IPS-15b (cell line): ENCODE data around the gene OR52N1.
A peak's percentile ranks its signal among the peaks of the same experiment; 100 is the strongest.

Experiments
- H3K27me3 ChIP-seq: one replicate; pipeline ENCODE4 v1.6.1; 2013; ENCODE audit warnings: low read length; ENCODE audit not compliant: control insufficient read depth, insufficient read depth
- H3K36me3 ChIP-seq: one replicate; pipeline ENCODE4 v1.6.1; 2013; ENCODE audit warnings: low read length; ENCODE audit not compliant: control insufficient read depth, insufficient read depth
- H3K4me1 ChIP-seq: one replicate; pipeline ENCODE4 v1.6.1; 2013; ENCODE audit warnings: mild to moderate bottlenecking, low read length; ENCODE audit not compliant: control insufficient read depth, insufficient read depth
- H3K4me3 ChIP-seq: one replicate; pipeline ENCODE4 v1.5.1; 2013; ENCODE audit warnings: low read depth, low read length
- H3K9ac ChIP-seq: one replicate; pipeline ENCODE4 v1.6.1; 2013; ENCODE audit warnings: low read depth, mild to moderate bottlenecking, low read length
- H3K9me3 ChIP-seq: one replicate; pipeline ENCODE4 v1.6.1; 2013; ENCODE audit warnings: mild to moderate bottlenecking, low read length; ENCODE audit not compliant: control insufficient read depth, insufficient read depth

OR52N1 gene

GRCh38 chr11:5791165-5791564, at the start of gene OR52N1:
OR52N1 (minus strand) TSS chr11:5791265; CDS start chr11:5788816, 2,449 bp downstream.
- Histone ChIP-seq H3K9ac (no peak within 1 kb of the TSS), H3K27me3 (no peaks in the 10 kb centered on the region), H3K36me3 (no peaks in the 10 kb centered on the region), H3K4me1 (no peaks in the 10 kb centered on the region), H3K4me3 (no peak within 1 kb of the TSS), H3K9me3 (no peaks in the 10 kb centered on the region)

GRCh38 chr11:5837695-5838094, 46.6 kb upstream of the OR52N1 start:
- H3K36me3 ChIP-seq = no peaks in the 10 kb centered on the region
- H3K4me1 ChIP-seq = no peaks in the 10 kb centered on the region
- no peak overlapping the region for H3K9ac ChIP-seq
- no peaks in the 10 kb centered on the region for H3K9me3 ChIP-seq
- H3K27me3 ChIP-seq = no peaks in the 10 kb centered on the region
- no peak overlapping the region for H3K4me3 ChIP-seq

- no peaks in the 10 kb centered on the region for H3K9me3 ChIP-seq
These were observed 42.4 kb upstream of the OR52N1 start for GRCh38 chr11:5833446-5833845.

GRCh38 chr11:5831196-5831829, 40.2 kb upstream of the OR52N1 start:
- Histone ChIP-seq H3K9me3 (no peaks in the 10 kb centered on the region), H3K36me3 (no peaks in the 10 kb centered on the region), H3K27me3 (no peaks in the 10 kb centered on the region), H3K9ac (no peak overlapping the region), H3K4me1 (peaks cover 5% of the 10 kb centered on the region), H3K4me3 (no peak overlapping the region)

More at GRCh38 chr11:5833446-5833845, 42.4 kb upstream of the OR52N1 start:
- Histone ChIP-seq H3K36me3 (no peaks in the 10 kb centered on the region), H3K27me3 (no peaks in the 10 kb centered on the region), H3K4me3 (no peak overlapping the region), H3K9ac (no peak overlapping the region), H3K4me1 (peaks cover 5% of the 10 kb centered on the region)

- H3K36me3 ChIP-seq = no peaks in the 10 kb centered on the region
- H3K9ac ChIP-seq = no peak overlapping the region
- no peaks in the 10 kb centered on the region for H3K9me3 ChIP-seq
- no peak overlapping the region for H3K4me3 ChIP-seq
- no peaks in the 10 kb centered on the region for H3K4me1 ChIP-seq
- H3K27me3 ChIP-seq = no peaks in the 10 kb centered on the region
These were observed 27.3 kb upstream of the OR52N1 start for GRCh38 chr11:5818245-5818886.

GRCh38 chr11:5815534-5815933, 24.5 kb upstream of the OR52N1 start:
- H3K36me3 ChIP-seq = no peaks in the 10 kb centered on the region
- H3K4me1 ChIP-seq = no peaks in the 10 kb centered on the region
- no peak overlapping the region for H3K4me3 ChIP-seq
- no peaks in the 10 kb centered on the region for H3K27me3 ChIP-seq
- no peaks in the 10 kb centered on the region for H3K9me3 ChIP-seq
- H3K9ac ChIP-seq = no peak overlapping the region

GRCh38 chr11:5809905-5810795, 19.1 kb upstream of the OR52N1 start:
- Histone ChIP-seq H3K4me1 (no peaks in the 10 kb centered on the region), H3K9me3 (no peaks in the 10 kb centered on the region), H3K27me3 (no peaks in the 10 kb centered on the region), H3K4me3 (no peak overlapping the region), H3K36me3 (no peaks in the 10 kb centered on the region), H3K9ac (no peak overlapping the region)

GRCh38 chr11:5809122-5809519, 18.1 kb upstream of the OR52N1 start:
- no peaks in the 10 kb centered on the region for H3K9me3 ChIP-seq
- no peaks in the 10 kb centered on the region for H3K4me1 ChIP-seq
- H3K9ac ChIP-seq = peak overlapping the region; percentile 72
- no peaks in the 10 kb centered on the region for H3K27me3 ChIP-seq
- peak overlapping the region; percentile 88 for H3K4me3 ChIP-seq
- H3K36me3 ChIP-seq = no peaks in the 10 kb centered on the region

- Histone ChIP-seq H3K9me3 (peaks cover under 1% of the 10 kb centered on the region), H3K4me3 (peak within 1 kb of the TSS; percentile 88), H3K9ac (peak within 1 kb of the TSS; percentile 72), H3K27me3 (no peaks in the 10 kb centered on the region), H3K36me3 (no peaks in the 10 kb centered on the region), H3K4me1 (no peaks in the 10 kb centered on the region)
These were observed 17.5 kb upstream of the OR52N1 start, which contains the start of gene OR52N2 for GRCh38 chr11:5808500-5809121. OR52N2 (plus strand) TSS chr11:5808924; CDS start chr11:5820336, 11,412 bp downstream.

- H3K4me3 ChIP-seq = no peak overlapping the region
- H3K27me3 ChIP-seq = no peaks in the 10 kb centered on the region
- peaks cover 5% of the 10 kb centered on the region for H3K9me3 ChIP-seq
- no peaks in the 10 kb centered on the region for H3K36me3 ChIP-seq
- H3K9ac ChIP-seq = no peak overlapping the region
- no peaks in the 10 kb centered on the region for H3K4me1 ChIP-seq
These were observed 16.5 kb upstream of the OR52N1 start for GRCh38 chr11:5807580-5807979.

- Histone ChIP-seq H3K9me3 (peaks cover 5% of the 10 kb centered on the region), H3K4me1 (no peaks in the 10 kb centered on the region), H3K27me3 (no peaks in the 10 kb centered on the region), H3K4me3 (no peak overlapping the region), H3K36me3 (no peaks in the 10 kb centered on the region), H3K9ac (no peak overlapping the region)
These were observed 12.9 kb upstream of the OR52N1 start for GRCh38 chr11:5803982-5804381.
